Neural cell (in vitro differentiated cells): ENCODE data around the gene PRKCE. TPM values are rescaled to one million over a fixed set of nuclear protein-coding genes. Genes with fewer than 3 reads are reported as not detected.

ENCODE experiments used
- H2AFZ ChIP-seq: fragments of 200-600, 300-800 bp; sonication (generic), shearing (Covaris generic); 2 replicates; pipeline ENCODE4 v1.6.0; 2014; ENCODE audit warnings: low read depth, mild to moderate bottlenecking, antibody characterized with exemption, low read length, moderate library complexity
- H3F3A ChIP-seq: fragments of 200-600 bp; shearing (Covaris generic); 2 replicates; pipeline ENCODE4 v1.6.1; 2016; ENCODE audit warnings: mild to moderate bottlenecking, moderate library complexity, mixed read lengths, antibody characterized with exemption, low read length; ENCODE audit not compliant: insufficient read depth, poor library complexity, severe bottlenecking
- H3K27ac ChIP-seq: fragments of 200-600, 300-800 bp; sonication (generic), shearing (Covaris generic); 2 replicates; pipeline ENCODE4 v1.5.1; 2014; ENCODE audit warnings: mild to moderate bottlenecking, low read length, moderate library complexity
- H3K27me3 ChIP-seq: fragments of 300-800, 200-600 bp; sonication (generic), shearing (Covaris generic); 2 replicates; pipeline ENCODE4 v1.6.0; 2014; ENCODE audit warnings: mild to moderate bottlenecking, low read depth, low read length, moderate library complexity; ENCODE audit not compliant: insufficient read depth
- H3K36me3 ChIP-seq: fragments of 300-800, 200-600 bp; sonication (generic), shearing (Covaris generic); 2 replicates; pipeline ENCODE4 v1.5.1; 2014; ENCODE audit warnings: mild to moderate bottlenecking, antibody characterized with exemption, low read length, moderate library complexity; ENCODE audit not compliant: insufficient read depth
- H3K4me2 ChIP-seq: fragments of 300-800, 200-600 bp; sonication (generic), shearing (Covaris generic); 2 replicates; pipeline ENCODE4 v1.6.0; 2014; ENCODE audit warnings: mild to moderate bottlenecking, low read length
- H3K4me3 ChIP-seq: fragments of 300-800, 200-600 bp; sonication (generic), shearing (Covaris generic); 2 replicates; pipeline ENCODE4 v1.5.1; 2014; ENCODE audit warnings: mild to moderate bottlenecking, low read length, moderate library complexity
- H3K79me2 ChIP-seq: fragments of 200-600 bp; shearing (Covaris generic); replicated peaks from 2 replicates; pipeline ENCODE4 v1.6.0; 2014; ENCODE audit warnings: mild to moderate bottlenecking, low read length, moderate library complexity; ENCODE audit not compliant: insufficient read depth
- H3K9ac ChIP-seq: fragments of 300-800, 200-600 bp; sonication (generic), shearing (Covaris generic); 2 replicates; pipeline ENCODE4 v1.6.1; 2016; ENCODE audit warnings: mild to moderate bottlenecking, low read length, mixed read lengths
- H3K9me2 ChIP-seq: fragments of 200-600 bp; shearing (Covaris generic); 2 replicates; pipeline ENCODE4 v1.6.1; 2016; ENCODE audit warnings: mild to moderate bottlenecking, low read length, mixed read lengths; ENCODE audit not compliant: insufficient read depth
- H3K9me3 ChIP-seq: fragments of 200-600, 300-800 bp; sonication (generic), shearing (Covaris generic); 2 replicates; pipeline ENCODE4 v1.6.1; 2016; ENCODE audit warnings: mild to moderate bottlenecking, mixed run types, low read length, moderate library complexity, mixed read lengths
- H4K20me1 ChIP-seq: fragments of 200-600 bp; shearing (Covaris generic); 2 replicates; pipeline ENCODE4 v1.6.1; 2016; ENCODE audit warnings: mild to moderate bottlenecking, mixed run types; ENCODE audit not compliant: insufficient read depth
- CTCF ChIP-seq: fragments of 450-650 bp; IDR thresholded peaks from 2 replicates; pipeline ENCODE4 v1.5.1; 2014; ENCODE audit warnings: antibody characterized with exemption, mild to moderate bottlenecking, moderate library complexity; ENCODE audit not compliant: poor library complexity, severe bottlenecking
- EP300 ChIP-seq: fragments of 450-650 bp; conservative IDR thresholded peaks from 2 replicates; pipeline ENCODE4 v1.6.1; 2014; ENCODE audit warnings: antibody characterized with exemption, mild to moderate bottlenecking, moderate library complexity; ENCODE audit not compliant: poor library complexity, severe bottlenecking
- EZH2 ChIP-seq: fragments of 200-600, 300-800 bp; shearing (Covaris generic), sonication (generic); IDR thresholded peaks from 2 replicates; pipeline ENCODE4 v1.6.1; 2014; ENCODE audit warnings: antibody characterized with exemption, low read length, borderline replicate concordance, mild to moderate bottlenecking; ENCODE audit not compliant: insufficient read depth, poor library complexity, severe bottlenecking
- MXI1 ChIP-seq: fragments of 450-650 bp; conservative IDR thresholded peaks from 2 replicates; pipeline ENCODE4 v1.6.1; 2014; ENCODE audit warnings: antibody characterized with exemption, mild to moderate bottlenecking; ENCODE audit not compliant: poor library complexity, severe bottlenecking
- POLR2AphosphoS5 ChIP-seq: IDR thresholded peaks from 2 replicates; pipeline ENCODE4 v1.6.1; 2012
- RAD21 ChIP-seq: fragments of 450-650 bp; conservative IDR thresholded peaks from 2 replicates; pipeline ENCODE4 v1.6.1; 2014; ENCODE audit warnings: antibody characterized with exemption, mild to moderate bottlenecking, moderate library complexity
- REST ChIP-seq: IDR thresholded peaks from 2 replicates; pipeline ENCODE4 v1.6.1; 2012; ENCODE audit warnings: borderline replicate concordance
- SMC3 ChIP-seq: fragments of 450-650 bp; conservative IDR thresholded peaks from 2 replicates; pipeline ENCODE4 v1.6.1; 2014; ENCODE audit warnings: antibody characterized with exemption, mild to moderate bottlenecking, moderate library complexity; ENCODE audit not compliant: poor library complexity
- TAF1 ChIP-seq: IDR thresholded peaks from 2 replicates; pipeline ENCODE4 v1.6.1; 2012; ENCODE audit warnings: low read depth
- polyA plus RNA-seq: library from polyadenylated mRNA; depleted of rRNA; stranded (reverse); fragments of >200 nt; gene quantifications from 2 replicates; pipeline ENCODE4 v1.2.3, GENCODE V29; 2014

Gene PRKCE
- polyA plus RNA-seq, 1 donor from 2014 or later, result 5.4 TPM

GRCh38 chr2:45806563-45807358, 155.3 kb downstream of the PRKCE start:
- Histone ChIP-seq H4K20me1 (no peaks in the 10 kb centered on the region), H3K36me3 (no peaks in the 10 kb centered on the region), H3K27me3 (no peaks in the 10 kb centered on the region), H3K79me2 (no peaks in the 10 kb centered on the region), H3K9me2 (no peaks in the 10 kb centered on the region), H3K4me2 (no peak overlapping the region), H3K4me3 (no peak overlapping the region), H3K27ac (no peak overlapping the region), H3K9me3 (no peaks in the 10 kb centered on the region), H3K9ac (no peak overlapping the region), H3F3A (no peaks in the 10 kb centered on the region), H2AFZ (no peak overlapping the region)
- TF ChIP-seq MXI1 (no peak), RAD21 (no peak), EZH2 (no peak), CTCF (no peak), REST (no peak), TAF1 (no peak), SMC3 (no peak), POLR2AphosphoS5 (no peak), EP300 (no peak)

- Histone ChIP-seq H3F3A (no peaks in the 10 kb centered on the region), H4K20me1 (no peaks in the 10 kb centered on the region), H2AFZ (no peak overlapping the region)
Measured at GRCh38 chr2:45808294-45808800, 156.9 kb downstream of the PRKCE start.

More at GRCh38 chr2:45808294-45808800, 156.9 kb downstream of the PRKCE start:
- no peak for TF ChIP-seq MXI1
- TF ChIP-seq SMC3, result no peak
- TF ChIP-seq POLR2AphosphoS5, result no peak
- no peak for TF ChIP-seq EZH2
- TF ChIP-seq EP300, result no peak
- no peak for TF ChIP-seq TAF1
- no peak for TF ChIP-seq RAD21
- no peak for TF ChIP-seq CTCF
- no peak for TF ChIP-seq REST
- no peaks in the 10 kb centered on the region for H3K9me3 ChIP-seq
- no peak overlapping the region for H3K27ac ChIP-seq
- no peaks in the 10 kb centered on the region for H3K27me3 ChIP-seq
- H3K79me2 ChIP-seq, result no peaks in the 10 kb centered on the region
- no peaks in the 10 kb centered on the region for H3K36me3 ChIP-seq
- no peak overlapping the region for H3K4me3 ChIP-seq
- H3K4me2 ChIP-seq, result no peak overlapping the region
- no peaks in the 10 kb centered on the region for H3K9me2 ChIP-seq
- no peak overlapping the region for H3K9ac ChIP-seq
